H1 (cell line): ENCODE results near the gene TBC1D9. TPM values are rescaled to one million over a fixed set of nuclear protein-coding genes. Genes with fewer than 3 reads are reported as not detected.

ENCODE experiments used
- BRCA1 ChIP-seq: IDR thresholded peaks from 2 replicates; pipeline ENCODE4 v1.6.1; 2012; ENCODE audit warnings: low read depth, low read length, improper control_type of control experiment
- GTF2F1 ChIP-seq: IDR thresholded peaks from 2 replicates; pipeline ENCODE4 v1.6.1; 2012; ENCODE audit warnings: low read depth, low read length, improper control_type of control experiment, borderline replicate concordance
- RAD21 ChIP-seq, 2 experiments: IDR thresholded peaks in 1 of 2; conservative IDR thresholded peaks in 1 of 2; 2 replicates each; pipeline ENCODE4 v1.6.1; 2011; ENCODE audit warnings: low read depth in 2 of 2, low read length in 2 of 2, improper control_type of control experiment in 1 of 2, inconsistent platforms in 1 of 2, mild to moderate bottlenecking in 1 of 2, moderate library complexity in 1 of 2
- RFX5 ChIP-seq: IDR thresholded peaks from 2 replicates; pipeline ENCODE4 v1.6.1; 2011; ENCODE audit warnings: low read depth, low read length, improper control_type of control experiment, borderline replicate concordance
- polyA plus RNA-seq, 7 experiments: library from polyadenylated mRNA; depleted of rRNA in 3 of 7; stranded (reverse) in 5 of 7; unstranded in 2 of 7; fragments of >200 nt in 5 of 7; fragments of 200-250 nt in 2 of 7; gene quantifications; 1 replicate in 5 of 7; 2 replicates in 1 of 7; 4 replicates in 1 of 7; pipeline versions ENCODE4 v1.2.1 to v1.2.3, GENCODE V29; 2011 to 2013; ENCODE audit warnings: missing spikeins in 2 of 7, mixed read lengths in 2 of 7
- total RNA-seq: library from RNA; stranded (reverse); fragmentation: NEBNext Ultra II Directional; extraction: Animal tissue kit (Norgen Biotek cat#: 25700); gene quantifications from 2 replicates; pipeline ENCODE4 v1.2.1, GENCODE V29; 2021

The TBC1D9 gene
- total and polyA plus RNA-seq, 2 of the 8 experiments (the other 6 are each of a cell fraction or from before 2014, with no cell fraction given) = 0.94 to 1.0 TPM

DNA sequence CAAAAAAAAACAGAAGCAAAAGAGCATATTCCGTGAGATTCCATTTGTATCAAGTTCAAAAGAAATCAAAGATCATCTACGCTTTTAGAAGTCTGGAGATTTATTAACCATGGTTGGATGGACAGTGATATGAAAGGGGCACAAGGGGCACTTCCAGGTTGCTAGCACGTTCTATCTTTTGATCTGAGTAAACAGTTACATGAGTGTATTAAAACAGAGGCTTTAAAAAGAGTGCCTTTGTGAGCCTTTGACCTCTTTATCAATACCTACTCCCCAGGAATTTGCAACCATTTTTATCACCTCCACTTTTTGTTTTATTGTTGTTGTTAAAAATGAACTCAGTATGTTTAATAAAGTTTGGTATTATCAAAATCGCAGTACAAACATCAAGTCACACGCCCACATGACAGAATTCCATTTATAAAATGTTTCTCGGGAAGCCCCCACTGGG is 115.1 kb downstream of the TBC1D9 start (continued):
- TF ChIP-seq GTF2F1 = no peak
- TF ChIP-seq BRCA1 = no peak
- TF ChIP-seq RAD21 (IDR thresholded peaks at IDR 0.05 in 1 of 2, conservative IDR thresholded peaks at IDR 0.05 in 1 of 2; ENCODE audit: low read depth in 2 of 2, low read length in 2 of 2) = no peak
- no peak for TF ChIP-seq RFX5
